K562 (cell line): ENCODE data around the gene DGKB. TPM values are rescaled to one million over a fixed set of nuclear protein-coding genes. Genes with fewer than 3 reads are reported as not detected.

Experiments
- ATAC-seq: fragments of 200-7000 bp; cut with Tn5 transposase; 3 replicates; pipeline ENCODE4 v1.9.1; 2020; ENCODE audit warnings: moderate library complexity
- BruUV-seq: library from RNA; stranded (reverse); fragments of 400-500 nt; replicated peaks from 2 replicates; lab custom pipeline; 2021; lab: Mats Ljungman, UMichigan
- CTCF ChIA-PET: fragments of 300-600 bp; formaldehyde crosslinking; extraction: SDS; loops from one replicate; lab custom pipeline; 2021; ENCODE audit warnings: low intra/inter-chr PET ratio; lab: Yijun Ruan, JAX
- POLR2A ChIA-PET: fragments of 300-600, 350-650 bp; sonication (Branson Sonifier 250); formaldehyde crosslinking; extraction: SDS; loops from one replicate; lab custom pipeline; 2021; ENCODE audit warnings: antibody characterized with exemption, inconsistent platforms; lab: Yijun Ruan, JAX
- DNase-seq, 4 experiments: peaks; one replicate each; pipeline versions ENCODE4 v3.0.0 to v3.0.0-alpha.2; 2011 to 2018; ENCODE audit warnings: low spot score in 3 of 4, mixed read lengths in 3 of 4; ENCODE audit errors: extremely low read depth in 1 of 4
- FAIRE-seq: peaks from 2 replicates; lab custom pipeline; 2011; peaks lifted over from hg19 to GRCh38; lab: Jason Lieb, UNC
- H2AFZ ChIP-seq: 2 replicates; pipeline ENCODE4 v1.6.0; 2011; ENCODE audit warnings: low read depth, low read length, control low read depth, inconsistent platforms
- H3K27ac ChIP-seq: fragments of 200-600 bp; 3 replicates; pipeline ENCODE4 v1.8.0; 2011; ENCODE audit warnings: low read depth, mild to moderate bottlenecking, control low read depth, inconsistent platforms, low read length, moderate library complexity, mixed read lengths; ENCODE audit errors: extremely low read depth
- H3K27me3 ChIP-seq, 2 experiments: fragments of 300-600 bp in 1 of 2; 2 replicates in 1 of 2; 3 replicates in 1 of 2; pipeline versions ENCODE4 v1.6.0 to v1.8.0; 2011; ENCODE audit warnings: inconsistent platforms in 2 of 2, low read length in 2 of 2, mild to moderate bottlenecking in 1 of 2, mixed read lengths in 1 of 2, moderate library complexity in 1 of 2; ENCODE audit not compliant: control insufficient read depth in 2 of 2, insufficient read depth in 2 of 2
- H3K36me3 ChIP-seq: fragments of 300-600 bp; 3 replicates; pipeline ENCODE4 v1.8.0; 2011; ENCODE audit warnings: mild to moderate bottlenecking, low read length, inconsistent platforms; ENCODE audit not compliant: control insufficient read depth, insufficient read depth
- H3K4me1 ChIP-seq, 2 experiments: fragments of 200-600 bp in 1 of 2; replicated peaks in 1 of 2; 2 replicates in 1 of 2; 3 replicates in 1 of 2; pipeline versions ENCODE4 v1.5.1 to v1.8.0; 2011; ENCODE audit warnings: inconsistent platforms in 2 of 2, low read length in 2 of 2, mild to moderate bottlenecking in 1 of 2, mixed read lengths in 1 of 2, moderate library complexity in 1 of 2; ENCODE audit not compliant: control insufficient read depth in 2 of 2, insufficient read depth in 2 of 2
- H3K4me2 ChIP-seq: 2 replicates; pipeline ENCODE4 v1.6.1; 2011; ENCODE audit warnings: low read length, control low read depth, inconsistent platforms, mixed read lengths; ENCODE audit not compliant: insufficient read depth
- H3K4me3 ChIP-seq: fragments of 200-600 bp; sonication (generic), shearing (Covaris generic); 2 replicates; pipeline ENCODE4 v1.5.1; 2016; ENCODE audit warnings: control low read depth, inconsistent platforms
- H3K79me2 ChIP-seq: fragments of 200-600 bp; 3 replicates; pipeline ENCODE4 v1.8.0; 2011; ENCODE audit warnings: low read length, inconsistent platforms; ENCODE audit not compliant: control insufficient read depth, insufficient read depth
- H3K9ac ChIP-seq, 2 experiments: 2 replicates each; pipeline versions ENCODE4 v1.6.0 to v1.6.1; 2011; ENCODE audit warnings: low read depth in 2 of 2, low read length in 2 of 2, control low read depth in 1 of 2, inconsistent platforms in 1 of 2, mild to moderate bottlenecking in 1 of 2, mixed read lengths in 1 of 2; ENCODE audit not compliant: insufficient read depth in 1 of 2
- H3K9me1 ChIP-seq: one replicate; pipeline ENCODE4 v1.6.0; 2011; ENCODE audit warnings: inconsistent platforms, mild to moderate bottlenecking, low read length, moderate library complexity; ENCODE audit not compliant: control insufficient read depth, insufficient read depth
- H3K9me3 ChIP-seq: replicated peaks from 2 replicates; pipeline ENCODE4 v1.5.1; 2011; ENCODE audit warnings: low read depth, low read length, inconsistent platforms; ENCODE audit not compliant: control insufficient read depth, insufficient read depth
- H4K20me1 ChIP-seq: replicated peaks from 2 replicates; pipeline ENCODE4 v1.6.1; 2011; ENCODE audit warnings: low read length, inconsistent platforms, mixed read lengths; ENCODE audit not compliant: control insufficient read depth, insufficient read depth
- ATF6 ChIP-seq: sonication (generic); formaldehyde crosslinking; IDR thresholded peaks from 2 replicates; pipeline ENCODE4 v1.4.0; 2020; ENCODE audit warnings: mild to moderate bottlenecking, missing genetic modification reagents
- GATAD2A ChIP-seq: fragments of 450-650 bp; IDR thresholded peaks from 2 replicates; pipeline ENCODE4 v1.6.1; 2017
- NCOA2 ChIP-seq, 2 experiments: fragments of 450-650 bp; IDR thresholded peaks; 2 replicates each; pipeline ENCODE4 v1.6.1; 2018; ENCODE audit warnings: mild to moderate bottlenecking in 2 of 2, moderate library complexity in 1 of 2; ENCODE audit not compliant: partially characterized antibody in 2 of 2
- NFIC ChIP-seq: fragments of 450-650 bp; IDR thresholded peaks from 2 replicates; pipeline ENCODE4 v1.6.1; 2017; ENCODE audit warnings: mild to moderate bottlenecking, inconsistent platforms
- NFRKB ChIP-seq: fragments of 450-650 bp; IDR thresholded peaks from 2 replicates; pipeline ENCODE4 v1.6.1; 2016; ENCODE audit warnings: low read depth
- NR2C1 ChIP-seq, 2 experiments: fragments of 450-650 bp; IDR thresholded peaks; 2 replicates each; pipeline ENCODE4 v1.6.1; 2017; ENCODE audit warnings: mild to moderate bottlenecking in 2 of 2, antibody characterized with exemption in 1 of 2, inconsistent platforms in 1 of 2, missing compliant biosample characterization in 1 of 2, missing genetic modification characterization in 1 of 2
- RNF2 ChIP-seq: sonication (generic); IDR thresholded peaks from 2 replicates; pipeline ENCODE4 v1.6.1; 2016
- STAT5B ChIP-seq: fragments of 250-450 bp; sonication (Bioruptor Pico); IDR thresholded peaks from 2 replicates; pipeline ENCODE4 v1.8.0; 2021; ENCODE audit warnings: mild to moderate bottlenecking, inconsistent platforms
- TSC22D4 ChIP-seq: fragments of 450-650 bp; IDR thresholded peaks from 2 replicates; pipeline ENCODE4 v1.6.1; 2016; ENCODE audit warnings: missing genetic modification characterization, missing biosample characterization, control low read depth
- ZNF639 ChIP-seq, 2 experiments: fragments of 200-800 bp in 1 of 2; sonication (Bioruptor generic) in 1 of 2; sonication (generic) in 1 of 2; formaldehyde crosslinking in 1 of 2; IDR thresholded peaks in 1 of 2; conservative IDR thresholded peaks in 1 of 2; 2 replicates each; pipeline versions ENCODE4 v1.5.0 to v1.6.1; 2016 to 2020; ENCODE audit warnings: missing compliant biosample characterization in 1 of 2, missing genetic modification characterization in 1 of 2, missing genetic modification reagents in 1 of 2
- WGBS: fragments of 100-300 bp; shearing (Covaris generic); methylation state at CpG from one replicate; pipeline ENCODE4 v1.1.6; 2016; ENCODE audit warnings: low coverage, mixed read lengths; ENCODE audit not compliant: insufficient coverage; ENCODE audit errors: missing lambda C conversion rate; 5-methylcytosine and 5-hydroxymethylcytosine counted together
- in situ Hi-C: fragments of 300-500 bp; cut with MboI; formaldehyde crosslinking; loops from 4 replicates; pipeline ENCODE4 v1.15.0; 2018; ENCODE audit warnings: inconsistent platforms, mixed read lengths
- intact Hi-C: fragments of 100-400 bp; cut with micrococcal nuclease; formaldehyde crosslinking; loops from 2 replicates; pipeline ENCODE4 v1.14.2; 2022
- polyA plus RNA-seq, 8 experiments: library from polyadenylated mRNA; depleted of rRNA in 4 of 8; stranded (reverse) in 5 of 8; unstranded in 3 of 8; fragments of >200 nt; fragmentation: Nextera tagmentation in 2 of 8; fragmentation: Illumina TruSeq in 1 of 8; extraction: Ambion mirVana in 2 of 8; extraction: Trizol in 1 of 8; gene quantifications; 2 replicates each; pipeline versions ENCODE4 v1.2.1 to v1.2.3, GENCODE V29; 2011 to 2014; ENCODE audit warnings: inconsistent platforms in 1 of 8, missing spikeins in 1 of 8
- total RNA-seq, 7 experiments: library from RNA; depleted of rRNA in 6 of 7; stranded (reverse); fragments of >200 nt in 6 of 7; fragmentation: Illumina TruSeq in 2 of 7; extraction: Trizol in 2 of 7; gene quantifications; 2 replicates each; pipeline versions ENCODE4 v1.2.1 to v1.2.3, GENCODE V29; 2011 to 2021; ENCODE audit warnings: low replicate concordance in 1 of 7
- TF ChIP-seq, protein P1 (sequence below), 3 experiments: IDR thresholded peaks in 2 of 3; conservative IDR thresholded peaks in 1 of 3; 2 replicates each; pipeline ENCODE4 v1.5.1; 2011 to 2012; ENCODE audit warnings: low read length in 3 of 3, mild to moderate bottlenecking in 3 of 3, control low read depth in 2 of 3, improper control_type of control experiment in 1 of 3, inconsistent platforms in 1 of 3, low read depth in 1 of 3, mixed read lengths in 1 of 3, moderate library complexity in 1 of 3; ENCODE audit not compliant: insufficient read depth in 2 of 3
- TF ChIP-seq, protein P2 (sequence below): fragments of 450-650 bp; IDR thresholded peaks from 2 replicates; pipeline ENCODE4 v1.7.0; 2016; ENCODE audit warnings: borderline replicate concordance

The DGKB gene
- total and polyA plus RNA-seq, 9 of the 15 experiments (the other 6 are each of a cell fraction or from before 2014, with no cell fraction given), result 0.01 TPM; not detected in 8

- TF ChIP-seq, protein P1, sequence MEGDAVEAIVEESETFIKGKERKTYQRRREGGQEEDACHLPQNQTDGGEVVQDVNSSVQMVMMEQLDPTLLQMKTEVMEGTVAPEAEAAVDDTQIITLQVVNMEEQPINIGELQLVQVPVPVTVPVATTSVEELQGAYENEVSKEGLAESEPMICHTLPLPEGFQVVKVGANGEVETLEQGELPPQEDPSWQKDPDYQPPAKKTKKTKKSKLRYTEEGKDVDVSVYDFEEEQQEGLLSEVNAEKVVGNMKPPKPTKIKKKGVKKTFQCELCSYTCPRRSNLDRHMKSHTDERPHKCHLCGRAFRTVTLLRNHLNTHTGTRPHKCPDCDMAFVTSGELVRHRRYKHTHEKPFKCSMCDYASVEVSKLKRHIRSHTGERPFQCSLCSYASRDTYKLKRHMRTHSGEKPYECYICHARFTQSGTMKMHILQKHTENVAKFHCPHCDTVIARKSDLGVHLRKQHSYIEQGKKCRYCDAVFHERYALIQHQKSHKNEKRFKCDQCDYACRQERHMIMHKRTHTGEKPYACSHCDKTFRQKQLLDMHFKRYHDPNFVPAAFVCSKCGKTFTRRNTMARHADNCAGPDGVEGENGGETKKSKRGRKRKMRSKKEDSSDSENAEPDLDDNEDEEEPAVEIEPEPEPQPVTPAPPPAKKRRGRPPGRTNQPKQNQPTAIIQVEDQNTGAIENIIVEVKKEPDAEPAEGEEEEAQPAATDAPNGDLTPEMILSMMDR (IDR thresholded peaks at IDR 0.05 in 2 of 3, conservative IDR thresholded peaks at IDR 0.05 in 1 of 3; ENCODE audit: insufficient read depth in 2 of 3, low read depth in 1 of 3, low read length in 3 of 3), result peak; percentile 42 to 76 (median 66)
- TF ChIP-seq TSC22D4 (tag) (no peak), RNF2 (no peak), NR2C1 (IDR thresholded peaks at IDR 0.05) (peak; percentile 30; the same call in 1 of the 2 replicates), NR2C1 (tag; IDR thresholded peaks at IDR 0.05) (peak; percentile 40; the same call in 1 of the 2 replicates)
These were observed 444.7 kb downstream of the DGKB start (continued) for GRCh38 chr7:14457568-14458453.

GRCh38 chr7:14449291-14449690 is 453.3 kb downstream of the DGKB start:
- no TSS peak for BruUV-seq
- ChIA-PET CTCF (no interaction called here), POLR2A (no interaction called here)
- Histone ChIP-seq H3K27me3 (no peaks in the 10 kb centered on the region), H4K20me1 (no peaks in the 10 kb centered on the region), H3K9ac (no peak overlapping the region), H3K4me1 (no peaks in the 10 kb centered on the region), H2AFZ (no peak overlapping the region), H3K4me2 (no peak overlapping the region), H3K27ac (no peak overlapping the region), H3K4me3 (no peak overlapping the region), H3K79me2 (no peaks in the 10 kb centered on the region), H3K9me1 (no peaks in the 10 kb centered on the region), H3K9me3 (no peaks in the 10 kb centered on the region), H3K36me3 (no peaks in the 10 kb centered on the region)
- FAIRE-seq, result no peak
- in situ Hi-C loops, result no loop called here
- DNase-seq, result no peak
- intact Hi-C loops, result no loop called here
- WGBS, result 0% methylated on average over 4 of the region's 4 CpGs
- ATAC-seq, result no peak
- TF ChIP-seq NCOA2 (IDR thresholded peaks at IDR 0.05; ENCODE audit: partially characterized antibody in 2 of 2) (no peak), NFIC (no peak), ZNF639 (CRISPR knock-in tag; conservative IDR thresholded peaks at IDR 0.05 in 1 of 2, IDR thresholded peaks at IDR 0.05 in 1 of 2) (no peak), ATF6 (CRISPR knock-in tag) (no peak), STAT5B (CRISPR knock-in tag) (no peak), GATAD2A (no peak), NFRKB (no peak)
- TF ChIP-seq, protein P2, sequence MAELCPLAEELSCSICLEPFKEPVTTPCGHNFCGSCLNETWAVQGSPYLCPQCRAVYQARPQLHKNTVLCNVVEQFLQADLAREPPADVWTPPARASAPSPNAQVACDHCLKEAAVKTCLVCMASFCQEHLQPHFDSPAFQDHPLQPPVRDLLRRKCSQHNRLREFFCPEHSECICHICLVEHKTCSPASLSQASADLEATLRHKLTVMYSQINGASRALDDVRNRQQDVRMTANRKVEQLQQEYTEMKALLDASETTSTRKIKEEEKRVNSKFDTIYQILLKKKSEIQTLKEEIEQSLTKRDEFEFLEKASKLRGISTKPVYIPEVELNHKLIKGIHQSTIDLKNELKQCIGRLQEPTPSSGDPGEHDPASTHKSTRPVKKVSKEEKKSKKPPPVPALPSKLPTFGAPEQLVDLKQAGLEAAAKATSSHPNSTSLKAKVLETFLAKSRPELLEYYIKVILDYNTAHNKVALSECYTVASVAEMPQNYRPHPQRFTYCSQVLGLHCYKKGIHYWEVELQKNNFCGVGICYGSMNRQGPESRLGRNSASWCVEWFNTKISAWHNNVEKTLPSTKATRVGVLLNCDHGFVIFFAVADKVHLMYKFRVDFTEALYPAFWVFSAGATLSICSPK, result no peak
